B cell (primary cell): Measurements from ENCODE around the gene HLA-DRB1. TPM values are rescaled to one million over a fixed set of nuclear protein-coding genes. Genes with fewer than 3 reads are reported as not detected.

ENCODE experiments used
- ATAC-seq: fragments of 200-7000 bp; cut with Tn5 transposase; one replicate; pipeline ENCODE4 v1.10.0; 2021; ENCODE audit warnings: low read depth, mild to moderate bottlenecking, moderate number of reproducible peaks, moderate library complexity
- CTCF ChIA-PET: fragments of 350-600 bp; sonication (Branson Sonifier 250); formaldehyde crosslinking; loops from one replicate; lab custom pipeline; 2021; ENCODE audit warnings: antibody characterized with exemption, inconsistent platforms; lab: Charles Lee
- POLR2A ChIA-PET: fragments of 350-600 bp; sonication (Branson Sonifier 250); formaldehyde crosslinking; loops from one replicate; lab custom pipeline; 2021; ENCODE audit warnings: antibody characterized with exemption; lab: Charles Lee
- DNase-seq: peaks from one replicate; pipeline ENCODE4 v3.0.0; 2013
- H2AFZ ChIP-seq: 2 replicates; pipeline ENCODE4 v1.6.1; 2012; ENCODE audit warnings: mild to moderate bottlenecking, low read depth, low read length; ENCODE audit not compliant: insufficient read depth, poor library complexity, severe bottlenecking
- H3K27ac ChIP-seq, 2 donors: 1 replicate in 1 of 2; 2 replicates in 1 of 2; pipeline ENCODE4 v1.5.1; 2012 to 2013; ENCODE audit warnings: low read length in 2 of 2, mild to moderate bottlenecking in 2 of 2, moderate library complexity in 1 of 2
- H3K27me3 ChIP-seq, 4 experiments: fragments of 200-600 bp in 1 of 4; sonication (generic) in 1 of 4; replicated peaks in 1 of 4; 1 replicate in 2 of 4; 2 replicates in 2 of 4; pipeline versions ENCODE4 v1.6.1 to v1.7.0; 2013 to 2016; ENCODE audit warnings: low read length in 3 of 4, mild to moderate bottlenecking in 2 of 4, mixed read lengths in 1 of 4, moderate library complexity in 1 of 4; ENCODE audit not compliant: insufficient read depth in 4 of 4, control insufficient read depth in 3 of 4; ENCODE audit errors: control extremely low read depth in 1 of 4
- H3K36me3 ChIP-seq, 2 experiments: replicated peaks in 1 of 2; 1 replicate in 1 of 2; 2 replicates in 1 of 2; pipeline versions ENCODE4 v1.6.1 to v1.7.1; 2013; ENCODE audit warnings: low read length in 1 of 2; ENCODE audit not compliant: insufficient read depth in 2 of 2, control insufficient read depth in 1 of 2; ENCODE audit errors: control extremely low read depth in 1 of 2, extremely low read depth in 1 of 2
- H3K4me1 ChIP-seq, 2 donors: fragments of 200-600 bp in 1 of 2; sonication (generic) in 1 of 2; 1 replicate in 1 of 2; 2 replicates in 1 of 2; pipeline versions ENCODE4 v1.5.1 to v1.6.1; 2013 to 2017; ENCODE audit warnings: low read length in 2 of 2; ENCODE audit not compliant: control insufficient read depth in 2 of 2, insufficient read depth in 2 of 2
- H3K4me2 ChIP-seq: replicated peaks from 2 replicates; pipeline ENCODE3; 2012; ENCODE audit warnings: mild to moderate bottlenecking, low read depth, low read length; ENCODE audit not compliant: poor library complexity, severe bottlenecking
- H3K4me3 ChIP-seq, 5 experiments: fragments of 200-600 bp in 1 of 5; sonication (generic) in 1 of 5; 1 replicate in 3 of 5; 2 replicates in 2 of 5; pipeline versions ENCODE4 v1.5.1 to v1.7.0; 2011 to 2016; ENCODE audit warnings: low read length in 4 of 5, mild to moderate bottlenecking in 4 of 5, low read depth in 2 of 5, control low read depth in 1 of 5, moderate library complexity in 1 of 5; ENCODE audit not compliant: insufficient read depth in 1 of 5; ENCODE audit errors: control extremely low read depth in 1 of 5, extremely low read depth in 1 of 5
- H3K79me2 ChIP-seq: fragments of 200-600 bp; sonication (generic); one replicate; pipeline ENCODE4 v1.6.0; 2016; ENCODE audit warnings: low read length; ENCODE audit not compliant: control insufficient read depth, insufficient read depth
- H3K9ac ChIP-seq: fragments of 200-600 bp; sonication (generic); 2 replicates; pipeline ENCODE4 v1.6.1; 2017; ENCODE audit warnings: mild to moderate bottlenecking, low read length, moderate library complexity
- H3K9me3 ChIP-seq, 3 donors: one replicate each; pipeline versions ENCODE4 v1.6.1 to v1.7.1; 2013; ENCODE audit warnings: low read length in 2 of 3; ENCODE audit not compliant: control insufficient read depth in 2 of 3, insufficient read depth in 1 of 3; ENCODE audit errors: control extremely low read depth in 1 of 3
- H4K20me1 ChIP-seq: 2 replicates; pipeline ENCODE4 v1.6.0; 2012; ENCODE audit warnings: mild to moderate bottlenecking, low read length; ENCODE audit not compliant: insufficient read depth, control insufficient read depth, poor library complexity, severe bottlenecking
- H3K27ac Mint-ChIP-seq: one replicate; pipeline ENCODE4 v1.8.0; 2021; ENCODE audit warnings: mixed read lengths
- H3K27me3 Mint-ChIP-seq: one replicate; pipeline ENCODE4 v1.8.0; 2021; ENCODE audit warnings: mixed read lengths
- H3K4me1 Mint-ChIP-seq: one replicate; pipeline ENCODE4 v1.8.0; 2021; ENCODE audit warnings: mixed read lengths
- H3K4me3 Mint-ChIP-seq: one replicate; pipeline ENCODE4 v1.8.0; 2021; ENCODE audit warnings: mixed read lengths
- H3K9me3 Mint-ChIP-seq: one replicate; pipeline ENCODE4 v1.8.0; 2022; ENCODE audit warnings: mixed read lengths; ENCODE audit not compliant: insufficient read depth
- EZH2 ChIP-seq: IDR thresholded peaks from 2 replicates; pipeline ENCODE4 v1.6.1; 2012; ENCODE audit warnings: borderline replicate concordance, low read depth, mild to moderate bottlenecking, moderate library complexity, low read length; ENCODE audit not compliant: insufficient read depth, poor library complexity, severe bottlenecking
- WGBS: methylation state at CpG from one replicate; pipeline ENCODE4 v1.1.5; 2013; ENCODE audit warnings: missing lambda C conversion rate; ENCODE audit not compliant: insufficient coverage; 5-methylcytosine and 5-hydroxymethylcytosine counted together
- intact Hi-C: fragments of 100-400 bp; cut with micrococcal nuclease; formaldehyde crosslinking; loops from one replicate; pipeline ENCODE4 v1.10.0; 2022
- polyA plus RNA-seq: library from polyadenylated mRNA; depleted of rRNA; stranded (reverse); fragments of >200 nt; gene quantifications from 2 replicates; pipeline ENCODE4 v1.2.3, GENCODE V29; 2012
- total RNA-seq, 2 donors: library from RNA; stranded (reverse); fragments of 120-200 nt in 1 of 2; gene quantifications; 1 replicate in 1 of 2; 2 replicates in 1 of 2; pipeline versions ENCODE4 v1.2.3 to v1.2.4, GENCODE V29; 2013 to 2022
- TF ChIP-seq, protein P1 (sequence below): fragments of 200-600 bp; IDR thresholded peaks from one replicate; pipeline ENCODE4 v1.8.0; 2022; ENCODE audit warnings: antibody characterized with exemption, mild to moderate bottlenecking

Gene HLA-DRB1
- total and polyA plus RNA-seq, 2 donors (not counting 1 experiment from before 2014, with no cell fraction given) = 559 to 1,240 TPM

DNA sequence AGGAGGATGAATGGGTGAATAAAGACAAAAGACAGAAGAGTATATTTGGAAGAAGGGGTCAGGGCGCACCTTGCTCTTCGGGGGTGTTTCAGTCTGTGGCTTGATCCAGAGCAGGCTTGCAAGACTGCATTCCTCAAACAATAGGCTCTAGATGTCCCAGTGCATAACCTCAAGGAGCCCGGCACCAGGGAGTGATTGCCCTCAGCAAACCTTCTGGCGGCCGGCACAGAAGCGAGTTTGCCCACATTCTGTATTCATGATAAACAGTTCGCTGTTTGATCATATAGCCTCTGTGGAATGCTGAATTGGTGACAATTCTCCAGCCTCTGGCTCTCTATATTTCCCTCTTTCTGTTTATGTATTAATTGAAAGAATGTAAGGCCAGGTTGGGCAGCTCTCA is 29.9 kb downstream of the HLA-DRB1 start:
- peaks cover 7% of the 10 kb centered on the region for H3K79me2 ChIP-seq
- DNase-seq (no peak), ATAC-seq (no peak)
- no peak overlapping the region for H3K4me3 Mint-ChIP-seq
- peaks cover 8% of the 10 kb centered on the region for H4K20me1 ChIP-seq
- WGBS = no CpG with 5 or more reads among the region's 7 CpGs
- no peak overlapping the region for H3K9ac ChIP-seq
- no peaks in the 10 kb centered on the region for H3K27me3 Mint-ChIP-seq
- intact Hi-C loops = no loop called here
- H3K4me1 Mint-ChIP-seq = peaks cover 13% of the 10 kb centered on the region
- TF ChIP-seq, protein P1, sequence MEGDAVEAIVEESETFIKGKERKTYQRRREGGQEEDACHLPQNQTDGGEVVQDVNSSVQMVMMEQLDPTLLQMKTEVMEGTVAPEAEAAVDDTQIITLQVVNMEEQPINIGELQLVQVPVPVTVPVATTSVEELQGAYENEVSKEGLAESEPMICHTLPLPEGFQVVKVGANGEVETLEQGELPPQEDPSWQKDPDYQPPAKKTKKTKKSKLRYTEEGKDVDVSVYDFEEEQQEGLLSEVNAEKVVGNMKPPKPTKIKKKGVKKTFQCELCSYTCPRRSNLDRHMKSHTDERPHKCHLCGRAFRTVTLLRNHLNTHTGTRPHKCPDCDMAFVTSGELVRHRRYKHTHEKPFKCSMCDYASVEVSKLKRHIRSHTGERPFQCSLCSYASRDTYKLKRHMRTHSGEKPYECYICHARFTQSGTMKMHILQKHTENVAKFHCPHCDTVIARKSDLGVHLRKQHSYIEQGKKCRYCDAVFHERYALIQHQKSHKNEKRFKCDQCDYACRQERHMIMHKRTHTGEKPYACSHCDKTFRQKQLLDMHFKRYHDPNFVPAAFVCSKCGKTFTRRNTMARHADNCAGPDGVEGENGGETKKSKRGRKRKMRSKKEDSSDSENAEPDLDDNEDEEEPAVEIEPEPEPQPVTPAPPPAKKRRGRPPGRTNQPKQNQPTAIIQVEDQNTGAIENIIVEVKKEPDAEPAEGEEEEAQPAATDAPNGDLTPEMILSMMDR = no peak
- no peak for TF ChIP-seq EZH2
- H2AFZ ChIP-seq = no peak overlapping the region
- H3K27ac ChIP-seq = no peak overlapping the region
- H3K36me3 ChIP-seq = peaks cover 0 to 4% of the 10 kb centered on the region in 2 experiments
- H3K27ac Mint-ChIP-seq = no peak overlapping the region
- ChIA-PET CTCF (interaction anchor here (1.3 kb wide), 1 partner anchor 38 kb away, joined by 6 read pairs; no protein-coding TSS in a partner anchor), POLR2A (interaction anchor here (1.0 kb wide), 1 partner anchor 24 kb away, joined by 3 read pairs; no protein-coding TSS in a partner anchor)
- H3K27me3 ChIP-seq = no peaks in the 10 kb centered on the region
- H3K4me3 ChIP-seq = no peak overlapping the region
- H3K9me3 ChIP-seq = no peaks in the 10 kb centered on the region
- H3K4me1 ChIP-seq = peaks cover 4% of the 10 kb centered on the region in 2 donors
- H3K9me3 Mint-ChIP-seq = no peaks in the 10 kb centered on the region
- no peak overlapping the region for H3K4me2 ChIP-seq

DNA sequence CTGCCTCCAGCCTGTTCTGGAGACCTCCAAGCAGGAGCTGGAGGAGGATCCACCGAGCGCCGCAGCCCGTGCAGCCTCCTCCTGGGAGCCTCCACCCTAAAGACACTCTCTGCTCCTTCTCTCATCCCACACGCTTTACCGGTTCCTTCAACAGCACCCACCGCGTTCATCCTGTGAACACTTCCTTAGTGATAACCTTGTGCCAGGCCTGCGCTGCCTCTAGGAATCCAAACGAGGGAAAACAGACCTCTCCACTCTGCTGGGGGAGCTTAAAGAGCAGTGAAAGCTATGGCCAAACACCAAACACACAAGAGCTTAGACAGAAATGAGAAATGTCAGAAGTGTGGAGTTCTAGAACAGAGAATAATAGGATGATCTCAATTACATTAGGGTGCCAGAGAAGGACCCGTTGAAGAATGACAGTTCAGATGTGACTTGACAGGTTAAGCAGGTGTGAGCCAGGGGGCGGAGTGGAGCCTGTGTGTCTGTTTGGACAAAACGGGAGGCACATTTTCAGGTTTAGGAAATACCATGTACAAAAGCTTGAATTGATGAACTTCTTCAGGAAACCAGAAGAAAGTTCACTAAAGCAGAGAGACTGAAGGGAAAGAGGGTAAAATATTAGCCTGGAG is 31.1 kb downstream of the HLA-DRB1 start:
- DNase-seq (no peak), ATAC-seq (peak; percentile 43)
- ChIA-PET POLR2A (interaction anchor here (0.7 to 1.0 kb wide), 2 partner anchors 26 to 36 kb away, joined by 3 to 7 read pairs; no protein-coding TSS in a partner anchor), CTCF (interaction anchor here (1.2 to 1.3 kb wide), 3 partner anchors 36 to 127 kb away, joined by 3 to 6 read pairs (median 3); no protein-coding TSS in a partner anchor)
- intact Hi-C loops = no loop called here
- H3K79me2 ChIP-seq = peaks cover 7% of the 10 kb centered on the region
- H3K36me3 ChIP-seq = peaks cover 0 to 10% of the 10 kb centered on the region in 2 experiments
- H2AFZ ChIP-seq = no peak overlapping the region
- no peaks in the 10 kb centered on the region for H3K9me3 Mint-ChIP-seq
- no peaks in the 10 kb centered on the region for H3K27me3 ChIP-seq
- H3K4me3 Mint-ChIP-seq = peak overlapping the region; percentile 73
- H3K27ac Mint-ChIP-seq = peak overlapping the region; percentile 66
- TF ChIP-seq, protein P1 = no peak
- TF ChIP-seq EZH2 = no peak
- peaks cover 8% of the 10 kb centered on the region for H4K20me1 ChIP-seq
- 44% methylated on average over 9 of the region's 13 CpGs for WGBS
- peaks cover 4 to 6% of the 10 kb centered on the region in 2 donors for H3K4me1 ChIP-seq
- peak overlapping the region in 3 of 5 experiments; percentile 25 to 43 (median 42) for H3K4me3 ChIP-seq
- H3K27me3 Mint-ChIP-seq = no peaks in the 10 kb centered on the region
- H3K27ac ChIP-seq = peak overlapping the region in 1 of 2 donors; percentile 67
- H3K9me3 ChIP-seq = no peaks in the 10 kb centered on the region
- peak overlapping the region; percentile 55 for H3K4me2 ChIP-seq
- no peak overlapping the region for H3K9ac ChIP-seq
- H3K4me1 Mint-ChIP-seq = peaks cover 16% of the 10 kb centered on the region
